PC-9 (cell line): Measurements from ENCODE around the gene SLC35G4.

Source experiments
- CTCF ChIP-seq: fragments of 200-600 bp; sonication (generic); conservative IDR thresholded peaks from 2 replicates; pipeline ENCODE4 v1.6.1; 2017; ENCODE audit warnings: mixed run types, antibody characterized with exemption, mild to moderate bottlenecking, moderate library complexity
- EZH2 ChIP-seq: fragments of 200-600 bp; sonication (generic); IDR thresholded peaks from 2 replicates; pipeline ENCODE4 v1.8.0; 2017; ENCODE audit warnings: antibody characterized with exemption, low read depth

GRCh38 chr18:11600321-11600720 lies 9.1 kb upstream of the SLC35G4 start:
- no peak for TF ChIP-seq CTCF
- TF ChIP-seq EZH2 = no peak
